HEK293 (cell line): ENCODE measurements around the gene SH3BP5.

ENCODE experiments used
- CTCF ChIA-PET: fragments of 350-600 bp; formaldehyde crosslinking; extraction: SDS; loops from one replicate; lab custom pipeline; 2021; ENCODE audit warnings: antibody characterized with exemption; lab: Yijun Ruan, JAX
- POLR2A ChIA-PET: fragments of 300-600 bp; formaldehyde crosslinking; extraction: SDS; loops from one replicate; lab custom pipeline; 2020; ENCODE audit warnings: antibody characterized with exemption, inconsistent platforms; lab: Yijun Ruan, JAX
- H3K27ac ChIP-seq: fragments of 200-500 bp; sonication (Bioruptor generic); 2 replicates; pipeline ENCODE4 v1.5.1; 2014; ENCODE audit warnings: low read depth, low read length, control low read depth, inconsistent platforms; ENCODE audit errors: extremely low read depth
- H3K36me3 ChIP-seq, 2 experiments: fragments of 200-500 bp in 1 of 2; sonication (Bioruptor generic) in 1 of 2; 1 replicate in 1 of 2; 2 replicates in 1 of 2; pipeline ENCODE4 v1.5.1; 2014 to 2017; ENCODE audit warnings: inconsistent platforms in 2 of 2, low read length in 2 of 2; ENCODE audit not compliant: control insufficient read depth in 2 of 2, insufficient read depth in 1 of 2
- H3K4me1 ChIP-seq: fragments of 200-500 bp; sonication (Bioruptor generic); 2 replicates; pipeline ENCODE4 v1.5.1; 2014; ENCODE audit warnings: mild to moderate bottlenecking, low read length, inconsistent platforms; ENCODE audit not compliant: control insufficient read depth, insufficient read depth
- H3K4me3 ChIP-seq: 2 replicates; pipeline ENCODE4 v1.5.1; 2011; ENCODE audit warnings: low read depth, mild to moderate bottlenecking, control low read depth, low read length, moderate library complexity
- H3K9me3 ChIP-seq: fragments of 200-500 bp; sonication (Bioruptor generic); 2 replicates; pipeline ENCODE4 v1.5.1; 2014; ENCODE audit warnings: low read depth, low read length, inconsistent platforms; ENCODE audit not compliant: control insufficient read depth, insufficient read depth
- HOXA7 ChIP-seq: sonication (generic); formaldehyde crosslinking; IDR thresholded peaks from 2 replicates; pipeline ENCODE4 v1.8.1; 2022; ENCODE audit warnings: missing genetic modification reagents, borderline replicate concordance
- KLF7 ChIP-seq: fragments of 450-650 bp; formaldehyde crosslinking; IDR thresholded peaks from 2 replicates; pipeline ENCODE4 v1.5.1; 2016; ENCODE audit warnings: missing biosample characterization, missing genetic modification characterization, borderline replicate concordance
- KLF9 ChIP-seq: fragments of 450-650 bp; formaldehyde crosslinking; IDR thresholded peaks from 2 replicates; pipeline ENCODE4 v1.5.1; 2016; ENCODE audit warnings: missing biosample characterization, missing genetic modification characterization, low read depth
- MZF1 ChIP-seq: fragments of 450-650 bp; formaldehyde crosslinking; IDR thresholded peaks from 2 replicates; pipeline ENCODE4 v1.5.1; 2017; ENCODE audit warnings: missing biosample characterization, missing genetic modification characterization, borderline replicate concordance
- SALL2 ChIP-seq: fragments of 450-650 bp; formaldehyde crosslinking; IDR thresholded peaks from 2 replicates; pipeline ENCODE4 v1.5.0; 2017; ENCODE audit warnings: missing biosample characterization, mild to moderate bottlenecking, missing genetic modification characterization, borderline replicate concordance
- SP2 ChIP-seq: fragments of 450-650 bp; formaldehyde crosslinking; IDR thresholded peaks from 2 replicates; pipeline ENCODE4 v1.5.1; 2016; ENCODE audit warnings: missing biosample characterization, missing genetic modification characterization
- SP3 ChIP-seq: fragments of 450-650 bp; formaldehyde crosslinking; IDR thresholded peaks from 2 replicates; pipeline ENCODE4 v1.5.1; 2016; ENCODE audit warnings: missing biosample characterization, missing genetic modification characterization
- SP7 ChIP-seq: fragments of 450-650 bp; formaldehyde crosslinking; IDR thresholded peaks from 2 replicates; pipeline ENCODE4 v1.5.1; 2016; ENCODE audit warnings: missing biosample characterization, missing genetic modification characterization
- YY1 ChIP-seq: fragments of 450-650 bp; formaldehyde crosslinking; IDR thresholded peaks from 2 replicates; pipeline ENCODE4 v1.5.1; 2018; ENCODE audit warnings: missing biosample characterization, missing genetic modification characterization
- ZBTB17 ChIP-seq: fragments of 450-650 bp; formaldehyde crosslinking; IDR thresholded peaks from 2 replicates; pipeline ENCODE4 v1.5.1; 2016; ENCODE audit warnings: missing biosample characterization, missing genetic modification characterization
- ZBTB8A ChIP-seq: fragments of 450-650 bp; formaldehyde crosslinking; IDR thresholded peaks from 2 replicates; pipeline ENCODE4 v1.5.1; 2016; ENCODE audit warnings: missing biosample characterization, missing genetic modification characterization
- ZEB2 ChIP-seq: fragments of 450-650 bp; formaldehyde crosslinking; IDR thresholded peaks from 2 replicates; pipeline ENCODE4 v1.5.1; 2016; ENCODE audit warnings: missing biosample characterization, missing genetic modification characterization
- ZFP69B ChIP-seq: fragments of 450-650 bp; formaldehyde crosslinking; IDR thresholded peaks from 2 replicates; pipeline ENCODE4 v1.5.1; 2016; ENCODE audit warnings: missing biosample characterization, missing genetic modification characterization
- ZNF114 ChIP-seq: fragments of 450-650 bp; formaldehyde crosslinking; IDR thresholded peaks from 2 replicates; pipeline ENCODE4 v1.5.0; 2017; ENCODE audit warnings: missing biosample characterization, missing genetic modification characterization
- ZNF121 ChIP-seq: fragments of 450-650 bp; formaldehyde crosslinking; IDR thresholded peaks from 2 replicates; pipeline ENCODE4 v1.5.1; 2016; ENCODE audit warnings: missing biosample characterization, missing genetic modification characterization
- ZNF174 ChIP-seq: fragments of 450-650 bp; formaldehyde crosslinking; IDR thresholded peaks from 2 replicates; pipeline ENCODE4 v1.5.0; 2017; ENCODE audit warnings: missing biosample characterization, mild to moderate bottlenecking, missing genetic modification characterization
- ZNF391 ChIP-seq: fragments of 450-650 bp; formaldehyde crosslinking; IDR thresholded peaks from 2 replicates; pipeline ENCODE4 v1.5.1; 2016; ENCODE audit warnings: low read depth, missing biosample characterization, missing genetic modification characterization, borderline replicate concordance
- ZNF501 ChIP-seq: fragments of 450-650 bp; formaldehyde crosslinking; IDR thresholded peaks from 2 replicates; pipeline ENCODE4 v1.5.1; 2016; ENCODE audit warnings: missing biosample characterization, missing genetic modification characterization
- ZNF544 ChIP-seq: fragments of 450-650 bp; formaldehyde crosslinking; IDR thresholded peaks from 2 replicates; pipeline ENCODE4 v1.5.0; 2017; ENCODE audit warnings: missing biosample characterization, missing genetic modification characterization
- ZNF549 ChIP-seq: fragments of 450-650 bp; IDR thresholded peaks from 2 replicates; pipeline ENCODE4 v1.5.1; 2018; ENCODE audit warnings: missing biosample characterization, missing genetic modification characterization, mild to moderate bottlenecking, inconsistent platforms, moderate library complexity
- ZNF629 ChIP-seq: fragments of 450-650 bp; formaldehyde crosslinking; IDR thresholded peaks from 2 replicates; pipeline ENCODE4 v1.5.1; 2017; ENCODE audit warnings: missing biosample characterization, missing genetic modification characterization
- TF ChIP-seq, protein P1 (sequence below): fragments of 450-650 bp; formaldehyde crosslinking; IDR thresholded peaks from 2 replicates; pipeline ENCODE4; 2016; ENCODE audit warnings: missing biosample characterization, missing genetic modification characterization
- TF ChIP-seq, protein P2 (sequence below): fragments of 450-650 bp; formaldehyde crosslinking; IDR thresholded peaks from 2 replicates; pipeline ENCODE4 v1.5.1; 2017; ENCODE audit warnings: missing biosample characterization, missing genetic modification characterization
- TF ChIP-seq, protein P3 (sequence below): fragments of 450-650 bp; formaldehyde crosslinking; conservative IDR thresholded peaks from 2 replicates; pipeline ENCODE4 v1.5.1; 2016; ENCODE audit warnings: low read depth, missing biosample characterization, missing genetic modification characterization
- TF ChIP-seq, protein P4 (sequence below): fragments of 450-650 bp; formaldehyde crosslinking; IDR thresholded peaks from 2 replicates; pipeline ENCODE4 v1.5.1; 2016; ENCODE audit warnings: missing biosample characterization, missing genetic modification characterization, low read depth

Gene SH3BP5

DNA sequence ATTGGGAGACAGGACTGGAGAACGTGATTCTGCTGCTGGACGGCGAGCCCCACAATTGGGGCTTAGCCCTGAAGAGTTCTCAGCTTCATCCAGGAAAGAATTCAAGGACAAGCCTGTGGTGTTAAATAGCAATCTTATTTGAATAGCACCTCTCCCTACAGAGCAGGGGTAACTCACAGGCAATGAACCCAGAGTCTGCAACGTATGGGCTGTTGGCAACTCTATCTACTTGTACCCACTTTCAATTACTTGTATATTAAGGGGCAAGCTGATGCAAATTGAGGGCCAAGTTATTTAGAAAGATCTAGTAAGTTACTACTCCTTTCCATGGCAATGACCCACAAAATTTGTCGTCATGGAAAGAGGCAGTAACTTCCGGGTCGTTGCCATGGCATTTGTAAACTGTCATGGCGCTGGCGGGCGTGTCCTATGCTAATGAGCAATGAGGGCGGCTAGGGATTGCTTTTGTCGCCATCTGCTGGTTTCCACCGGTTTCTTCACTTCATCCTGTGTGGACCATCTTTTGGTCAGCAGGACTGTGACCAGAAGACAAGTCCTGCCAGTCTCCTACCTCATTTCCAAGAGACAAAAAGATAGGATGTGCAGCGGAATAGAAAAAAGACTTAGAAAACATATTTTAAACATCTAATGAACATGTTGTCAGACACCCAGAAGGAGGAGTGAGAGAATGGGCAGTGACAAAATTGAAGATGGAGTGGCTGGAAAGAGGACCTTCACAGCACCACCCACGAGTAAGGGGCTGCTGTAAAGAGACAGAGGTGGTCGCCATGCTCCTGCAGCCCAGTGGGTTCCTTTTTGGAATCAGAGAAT is 45.8 kb upstream of the SH3BP5 start (continued):
- TF ChIP-seq SP2 (tag by site-specific recombination) (peak; percentile 63), ZNF391 (no peak), ZNF501 (tag by site-specific recombination) (no peak; the same call in 1 of the 2 replicates), ZNF544 (tag by site-specific recombination) (no peak), ZNF549 (tag by site-specific recombination) (no peak), SP7 (tag by site-specific recombination) (peak; percentile 69; the same call in 1 of the 2 replicates), ZBTB17 (tag by site-specific recombination) (0 out of 2 replicates have a peak, but pooled peaks have one; percentile 20), ZFP69B (tag by site-specific recombination) (no peak), ZNF121 (no peak), ZNF629 (tag by site-specific recombination) (peak; percentile 98), YY1 (tag by site-specific recombination) (peak; percentile 91), MZF1 (tag by site-specific recombination) (no peak), SP3 (peak; percentile 77), KLF7 (no peak)
- TF ChIP-seq, protein P1, sequence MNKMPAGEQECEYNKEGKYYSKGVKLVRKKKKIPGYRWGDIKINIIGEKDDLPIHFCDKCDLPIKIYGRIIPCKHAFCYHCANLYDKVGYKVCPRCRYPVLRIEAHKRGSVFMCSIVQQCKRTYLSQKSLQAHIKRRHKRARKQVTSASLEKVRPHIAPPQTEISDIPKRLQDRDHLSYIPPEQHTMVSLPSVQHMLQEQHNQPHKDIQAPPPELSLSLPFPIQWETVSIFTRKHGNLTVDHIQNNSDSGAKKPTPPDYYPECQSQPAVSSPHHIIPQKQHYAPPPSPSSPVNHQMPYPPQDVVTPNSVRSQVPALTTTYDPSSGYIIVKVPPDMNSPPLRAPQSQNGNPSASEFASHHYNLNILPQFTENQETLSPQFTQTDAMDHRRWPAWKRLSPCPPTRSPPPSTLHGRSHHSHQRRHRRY: no peak
- TF ChIP-seq, protein P2, sequence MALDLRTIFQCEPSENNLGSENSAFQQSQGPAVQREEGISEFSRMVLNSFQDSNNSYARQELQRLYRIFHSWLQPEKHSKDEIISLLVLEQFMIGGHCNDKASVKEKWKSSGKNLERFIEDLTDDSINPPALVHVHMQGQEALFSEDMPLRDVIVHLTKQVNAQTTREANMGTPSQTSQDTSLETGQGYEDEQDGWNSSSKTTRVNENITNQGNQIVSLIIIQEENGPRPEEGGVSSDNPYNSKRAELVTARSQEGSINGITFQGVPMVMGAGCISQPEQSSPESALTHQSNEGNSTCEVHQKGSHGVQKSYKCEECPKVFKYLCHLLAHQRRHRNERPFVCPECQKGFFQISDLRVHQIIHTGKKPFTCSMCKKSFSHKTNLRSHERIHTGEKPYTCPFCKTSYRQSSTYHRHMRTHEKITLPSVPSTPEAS (tag by site-specific recombination): no peak
- TF ChIP-seq, protein P3, sequence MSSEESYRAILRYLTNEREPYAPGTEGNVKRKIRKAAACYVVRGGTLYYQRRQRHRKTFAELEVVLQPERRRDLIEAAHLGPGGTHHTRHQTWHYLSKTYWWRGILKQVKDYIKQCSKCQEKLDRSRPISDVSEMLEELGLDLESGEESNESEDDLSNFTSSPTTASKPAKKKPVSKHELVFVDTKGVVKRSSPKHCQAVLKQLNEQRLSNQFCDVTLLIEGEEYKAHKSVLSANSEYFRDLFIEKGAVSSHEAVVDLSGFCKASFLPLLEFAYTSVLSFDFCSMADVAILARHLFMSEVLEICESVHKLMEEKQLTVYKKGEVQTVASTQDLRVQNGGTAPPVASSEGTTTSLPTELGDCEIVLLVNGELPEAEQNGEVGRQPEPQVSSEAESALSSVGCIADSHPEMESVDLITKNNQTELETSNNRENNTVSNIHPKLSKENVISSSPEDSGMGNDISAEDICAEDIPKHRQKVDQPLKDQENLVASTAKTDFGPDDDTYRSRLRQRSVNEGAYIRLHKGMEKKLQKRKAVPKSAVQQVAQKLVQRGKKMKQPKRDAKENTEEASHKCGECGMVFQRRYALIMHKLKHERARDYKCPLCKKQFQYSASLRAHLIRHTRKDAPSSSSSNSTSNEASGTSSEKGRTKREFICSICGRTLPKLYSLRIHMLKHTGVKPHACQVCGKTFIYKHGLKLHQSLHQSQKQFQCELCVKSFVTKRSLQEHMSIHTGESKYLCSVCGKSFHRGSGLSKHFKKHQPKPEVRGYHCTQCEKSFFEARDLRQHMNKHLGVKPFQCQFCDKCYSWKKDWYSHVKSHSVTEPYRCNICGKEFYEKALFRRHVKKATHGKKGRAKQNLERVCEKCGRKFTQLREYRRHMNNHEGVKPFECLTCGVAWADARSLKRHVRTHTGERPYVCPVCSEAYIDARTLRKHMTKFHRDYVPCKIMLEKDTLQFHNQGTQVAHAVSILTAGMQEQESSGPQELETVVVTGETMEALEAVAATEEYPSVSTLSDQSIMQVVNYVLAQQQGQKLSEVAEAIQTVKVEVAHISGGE (tag by site-specific recombination): peak; percentile 39; the same call in 1 of the 2 replicates

DNA sequence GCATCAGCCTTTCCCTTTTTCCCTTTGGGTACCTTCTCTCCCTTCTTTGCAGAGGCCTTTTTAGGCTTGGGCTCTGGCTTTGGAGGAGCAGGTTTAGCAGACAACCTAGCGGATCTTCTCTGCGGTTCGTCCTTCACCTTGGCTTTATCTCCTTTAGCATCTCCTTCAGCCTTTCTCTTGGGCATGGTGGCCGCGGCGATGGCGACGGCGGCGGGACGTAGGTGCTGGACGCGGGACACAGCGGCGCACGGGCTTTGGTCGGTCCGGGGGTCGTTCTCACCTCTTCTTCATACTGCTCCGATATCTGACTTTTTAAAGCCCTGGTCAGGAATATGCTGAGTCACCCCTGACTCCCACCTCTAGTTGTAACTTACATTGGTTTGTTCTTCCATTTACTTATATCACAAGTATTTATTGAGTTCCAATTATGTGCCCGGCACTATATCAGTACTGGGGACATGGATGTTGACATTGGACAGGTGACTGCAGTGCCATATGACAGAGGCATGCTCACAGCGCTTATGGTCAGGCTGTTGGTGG is 43.1 kb upstream of the SH3BP5 start:
- Histone ChIP-seq H3K36me3 (no peaks in the 10 kb centered on the region), H3K9me3 (no peaks in the 10 kb centered on the region), H3K27ac (no peak overlapping the region), H3K4me3 (no peak overlapping the region), H3K4me1 (no peaks in the 10 kb centered on the region)
- ChIA-PET POLR2A (no interaction called here), CTCF (interaction anchor here (1.7 to 3.8 kb wide), 2 partner anchors 43 to 109 kb away, joined by 6 to 37 read pairs; partner anchors contain the start of gene SH3BP5)
- TF ChIP-seq, protein P3 (tag by site-specific recombination): no peak
- TF ChIP-seq SALL2 (no peak), ZNF174 (tag by site-specific recombination) (no peak), ZEB2 (no peak), ZNF121 (no peak), ZNF114 (no peak), ZBTB8A (tag by site-specific recombination) (no peak), KLF9 (tag by site-specific recombination) (no peak), HOXA7 (no peak)
- TF ChIP-seq, protein P4, sequence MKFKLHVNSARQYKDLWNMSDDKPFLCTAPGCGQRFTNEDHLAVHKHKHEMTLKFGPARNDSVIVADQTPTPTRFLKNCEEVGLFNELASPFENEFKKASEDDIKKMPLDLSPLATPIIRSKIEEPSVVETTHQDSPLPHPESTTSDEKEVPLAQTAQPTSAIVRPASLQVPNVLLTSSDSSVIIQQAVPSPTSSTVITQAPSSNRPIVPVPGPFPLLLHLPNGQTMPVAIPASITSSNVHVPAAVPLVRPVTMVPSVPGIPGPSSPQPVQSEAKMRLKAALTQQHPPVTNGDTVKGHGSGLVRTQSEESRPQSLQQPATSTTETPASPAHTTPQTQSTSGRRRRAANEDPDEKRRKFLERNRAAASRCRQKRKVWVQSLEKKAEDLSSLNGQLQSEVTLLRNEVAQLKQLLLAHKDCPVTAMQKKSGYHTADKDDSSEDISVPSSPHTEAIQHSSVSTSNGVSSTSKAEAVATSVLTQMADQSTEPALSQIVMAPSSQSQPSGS (tag by site-specific recombination): no peak
